OCI-LY7 (cell line): ENCODE data around the gene CDKN2B-AS1.

Source experiments
- EZH2phosphoT487 ChIP-seq: fragments of 200-600 bp; sonication (generic); IDR thresholded peaks from 2 replicates; pipeline ENCODE4 v1.6.1; 2018; ENCODE audit warnings: low read depth, borderline replicate concordance, mild to moderate bottlenecking, mixed run types, antibody characterized with exemption, low read length, moderate library complexity, mixed read lengths
- TF ChIP-seq, protein P1 (sequence below): fragments of 200-600 bp; sonication (generic); conservative IDR thresholded peaks from 2 replicates; pipeline ENCODE4 v1.5.1; 2014; ENCODE audit warnings: mild to moderate bottlenecking, antibody characterized with exemption, low read length, moderate library complexity, mixed read lengths

DNA sequence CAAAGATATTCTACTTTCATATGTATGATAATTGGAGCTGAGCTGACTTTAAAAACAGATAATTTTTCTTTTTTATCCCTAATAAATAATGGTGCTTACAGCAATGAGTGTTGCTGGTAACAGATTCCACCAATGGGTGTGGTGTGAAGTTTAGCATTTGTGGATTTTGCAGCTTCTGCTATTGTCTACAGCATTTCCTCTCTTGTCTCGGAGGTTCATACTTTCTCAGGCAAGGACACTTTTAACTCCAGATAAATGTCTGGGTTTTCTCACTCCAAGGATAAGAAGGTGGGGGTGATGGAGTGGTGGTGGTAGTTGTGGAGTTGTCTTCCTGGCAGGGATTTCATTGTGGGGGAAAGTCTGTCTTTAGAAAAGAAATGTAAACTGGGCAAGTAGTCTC is 134.5 kb downstream of the CDKN2B-AS1 start:
- TF ChIP-seq, protein P1, sequence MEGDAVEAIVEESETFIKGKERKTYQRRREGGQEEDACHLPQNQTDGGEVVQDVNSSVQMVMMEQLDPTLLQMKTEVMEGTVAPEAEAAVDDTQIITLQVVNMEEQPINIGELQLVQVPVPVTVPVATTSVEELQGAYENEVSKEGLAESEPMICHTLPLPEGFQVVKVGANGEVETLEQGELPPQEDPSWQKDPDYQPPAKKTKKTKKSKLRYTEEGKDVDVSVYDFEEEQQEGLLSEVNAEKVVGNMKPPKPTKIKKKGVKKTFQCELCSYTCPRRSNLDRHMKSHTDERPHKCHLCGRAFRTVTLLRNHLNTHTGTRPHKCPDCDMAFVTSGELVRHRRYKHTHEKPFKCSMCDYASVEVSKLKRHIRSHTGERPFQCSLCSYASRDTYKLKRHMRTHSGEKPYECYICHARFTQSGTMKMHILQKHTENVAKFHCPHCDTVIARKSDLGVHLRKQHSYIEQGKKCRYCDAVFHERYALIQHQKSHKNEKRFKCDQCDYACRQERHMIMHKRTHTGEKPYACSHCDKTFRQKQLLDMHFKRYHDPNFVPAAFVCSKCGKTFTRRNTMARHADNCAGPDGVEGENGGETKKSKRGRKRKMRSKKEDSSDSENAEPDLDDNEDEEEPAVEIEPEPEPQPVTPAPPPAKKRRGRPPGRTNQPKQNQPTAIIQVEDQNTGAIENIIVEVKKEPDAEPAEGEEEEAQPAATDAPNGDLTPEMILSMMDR: no peak
- TF ChIP-seq EZH2phosphoT487: no peak
